A549 (cell line): ENCODE results near the gene ERCC6L. TPM values are rescaled to one million over a fixed set of nuclear protein-coding genes. Genes with fewer than 3 reads are reported as not detected.

Experiments used
- ATAC-seq, 2 experiments: fragments of 200-7000 bp in 1 of 2; fragments of >200 bp in 1 of 2; cut with Nextera tagmentation in 1 of 2; cut with Tn5 transposase in 1 of 2; 3 replicates each; pipeline versions ENCODE4 v1.8.0 to v1.9.1; 2018 to 2020; ENCODE audit warnings: mild to moderate bottlenecking in 1 of 2, moderate library complexity in 1 of 2
- CTCF ChIA-PET: fragments of 300-600 bp; sonication (Branson Sonifier 250); formaldehyde crosslinking; extraction: SDS; loops from one replicate; lab custom pipeline; 2021; ENCODE audit warnings: antibody characterized with exemption, inconsistent platforms; lab: Yijun Ruan, JAX
- POLR2A ChIA-PET: fragments of 350-600 bp; formaldehyde crosslinking; extraction: SDS; loops from one replicate; lab custom pipeline; 2021; ENCODE audit warnings: antibody characterized with exemption, inconsistent platforms; lab: Yijun Ruan, JAX
- DNase-seq, 2 experiments: peaks; one replicate each; pipeline versions ENCODE4 v3.0.0 to v3.0.0-alpha.2; 2011 to 2016; ENCODE audit warnings: low read depth in 1 of 2, low spot score in 1 of 2
- FAIRE-seq: peaks from 2 replicates; lab custom pipeline; 2011; peaks lifted over from hg19 to GRCh38; lab: Jason Lieb, UNC
- H3K27ac ChIP-seq, 2 experiments: fragments of >200 bp; sonication (Bioruptor Twin); formaldehyde crosslinking; 3 replicates each; pipeline ENCODE4 v1.5.1; 2016 to 2017
- H3K4me1 ChIP-seq: fragments of >200 bp; sonication (Bioruptor Twin); formaldehyde crosslinking; 3 replicates; pipeline ENCODE4 v1.6.1; 2016
- H3K4me2 ChIP-seq: fragments of >200 bp; sonication (Bioruptor Twin); formaldehyde crosslinking; 3 replicates; pipeline ENCODE4 v1.6.1; 2016
- H3K4me3 ChIP-seq: fragments of >200 bp; sonication (Bioruptor Twin); formaldehyde crosslinking; 3 replicates; pipeline ENCODE4 v1.5.1; 2016
- H3K9me3 ChIP-seq: fragments of >200 bp; sonication (Bioruptor Twin); formaldehyde crosslinking; 3 replicates; pipeline ENCODE4 v1.6.1; 2016
- CHD2 ChIP-seq: fragments of 150-350 bp; IDR thresholded peaks from 2 replicates; pipeline ENCODE4 v1.6.1; 2014; ENCODE audit warnings: low read length; ENCODE audit not compliant: partially characterized antibody
- FOSB ChIP-seq: fragments of 250-450 bp; sonication (Bioruptor Pico); IDR thresholded peaks from 2 replicates; pipeline ENCODE4 v1.5.0; 2020; ENCODE audit warnings: mild to moderate bottlenecking, moderate library complexity
- FOSL2 ChIP-seq, 2 experiments: fragments of 450-650 bp in 1 of 2; fragments of >200 bp in 1 of 2; sonication (Bioruptor Twin) in 1 of 2; formaldehyde crosslinking; IDR thresholded peaks; 2 replicates each; pipeline versions ENCODE4 v1.5.0 to v1.6.1; 2016 to 2020; ENCODE audit warnings: mild to moderate bottlenecking in 1 of 2, moderate library complexity in 1 of 2
- FOXS1 ChIP-seq: fragments of 250-450 bp; sonication (Bioruptor Pico); IDR thresholded peaks from 2 replicates; pipeline ENCODE4 v1.5.0; 2020; ENCODE audit warnings: mild to moderate bottlenecking, moderate library complexity
- JUN ChIP-seq, 2 experiments: fragments of >200 bp; sonication (Bioruptor Twin); formaldehyde crosslinking; IDR thresholded peaks; 2 replicates in 1 of 2; 3 replicates in 1 of 2; pipeline ENCODE4 v1.6.1; 2016 to 2017
- NPAS2 ChIP-seq: fragments of 250-450 bp; sonication (Bioruptor Pico); IDR thresholded peaks from 2 replicates; pipeline ENCODE4 v1.8.0; 2022; ENCODE audit warnings: mild to moderate bottlenecking, moderate library complexity, borderline replicate concordance
- NR3C1 ChIP-seq: fragments of >200 bp; sonication (Bioruptor Twin); formaldehyde crosslinking; IDR thresholded peaks from 3 replicates; pipeline ENCODE4 v1.6.1; 2017
- RCOR1 ChIP-seq: fragments of 150-350 bp; IDR thresholded peaks from 2 replicates; pipeline ENCODE4 v1.6.1; 2014; ENCODE audit warnings: antibody characterized with exemption, low read length, low read depth
- RFX5 ChIP-seq: fragments of 450-650 bp; IDR thresholded peaks from 2 replicates; pipeline ENCODE4 v1.7.1; 2014; ENCODE audit warnings: antibody characterized with exemption, mild to moderate bottlenecking, moderate library complexity
- RNF2 ChIP-seq: fragments of 200-600 bp; sonication (generic); IDR thresholded peaks from 2 replicates; pipeline ENCODE4 v1.6.1; 2016; ENCODE audit warnings: low read depth, mild to moderate bottlenecking, antibody characterized with exemption, moderate library complexity, borderline replicate concordance
- ZFP36 ChIP-seq: fragments of 450-650 bp; IDR thresholded peaks from 2 replicates; pipeline ENCODE4 v1.6.1; 2014; ENCODE audit warnings: borderline replicate concordance; ENCODE audit not compliant: partially characterized antibody
- ZNF302 ChIP-seq: fragments of 250-450 bp; sonication (Bioruptor Pico); IDR thresholded peaks from 2 replicates; pipeline ENCODE4 v1.9.0; 2021; ENCODE audit warnings: inconsistent platforms, mild to moderate bottlenecking, moderate library complexity
- WGBS: methylation state at CpG from one replicate; pipeline ENCODE4 v1.1.6; 2017; ENCODE audit errors: missing lambda C conversion rate; 5-methylcytosine and 5-hydroxymethylcytosine counted together
- polyA plus RNA-seq, 4 experiments: library from polyadenylated mRNA; depleted of rRNA in 3 of 4; stranded (reverse); fragments of >200 nt; fragmentation: RNase III in 1 of 4; extraction: RNeasy Plus Mini Kit Qiagen cat#74134 plus additional on column Dnase treatment in 1 of 4; gene quantifications; 2 replicates in 3 of 4; 3 replicates in 1 of 4; pipeline ENCODE4 v1.2.3, GENCODE V29; 2011 to 2017
- TF ChIP-seq, protein P1 (sequence below): fragments of 200-600 bp; sonication (generic); IDR thresholded peaks from 2 replicates; pipeline ENCODE4 v1.6.1; 2016; ENCODE audit warnings: antibody characterized with exemption, mild to moderate bottlenecking, moderate library complexity
- TF ChIP-seq, protein P2 (sequence below): fragments of 150-350 bp; IDR thresholded peaks from 2 replicates; pipeline ENCODE4 v1.6.1; 2014; ENCODE audit warnings: low read depth, mild to moderate bottlenecking, low read length
- TF ChIP-seq, protein P3 (sequence below): IDR thresholded peaks from 2 replicates; pipeline ENCODE4 v1.6.1; 2012; ENCODE audit warnings: low read depth, borderline replicate concordance
- TF ChIP-seq, protein P4 (sequence below): fragments of >200 bp; sonication (Bioruptor Twin); formaldehyde crosslinking; IDR thresholded peaks from 3 replicates; pipeline ENCODE4 v1.6.1; 2016
- TF ChIP-seq, protein P5 (sequence below): fragments of >200 bp; sonication (Bioruptor Twin); formaldehyde crosslinking; IDR thresholded peaks from 3 replicates; pipeline ENCODE4 v1.5.1; 2016
- TF ChIP-seq, protein P6 (sequence below): IDR thresholded peaks from 2 replicates; pipeline ENCODE4 v1.6.1; 2012

ERCC6L gene
- polyA plus RNA-seq, 2 of the 4 experiments (the other 2 are of a cell fraction), result 10.4 to 13.5 TPM

DNA sequence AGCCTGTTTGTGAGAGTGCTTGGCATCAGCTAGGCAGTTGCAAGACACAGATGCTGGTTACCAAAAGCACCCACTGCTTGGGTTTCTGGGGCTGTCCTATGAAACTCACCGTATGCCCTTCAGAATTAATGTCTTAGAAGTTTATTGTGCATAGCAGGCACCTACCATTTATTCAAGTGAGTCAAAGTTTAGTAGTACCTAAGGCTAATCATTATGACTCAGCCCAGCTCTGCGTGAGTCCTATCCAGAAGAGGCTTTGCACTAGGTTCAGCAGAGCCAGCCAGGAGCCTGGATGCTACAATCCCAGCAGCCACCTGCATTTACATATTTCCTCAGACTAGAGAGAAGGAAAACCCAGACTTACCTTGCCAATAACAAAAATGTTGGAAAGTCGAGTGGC lies 34.0 kb upstream of the ERCC6L start:
- ChIA-PET POLR2A (no interaction called here), CTCF (no interaction called here)
- Histone ChIP-seq H3K4me2 (peak overlapping the region; percentile 100), H3K27ac (peak overlapping the region; percentile 9 to 39; a peak in 2 of 6 replicates), H3K9me3 (no peaks in the 10 kb centered on the region), H3K4me3 (no peak overlapping the region; the same call in 2 of the 3 replicates), H3K4me1 (peaks cover 70% of the 10 kb centered on the region)
- 10% methylated on average over 3 of the region's 3 CpGs for WGBS
- ATAC-seq (peak in 1 of 2 experiments; percentile 15; a peak in 2 of 6 replicates), FAIRE-seq (no peak), DNase-seq (peak in 1 of 2 experiments; percentile 32)
- TF ChIP-seq FOSL2 (IDR thresholded peaks at IDR 0.05) (no peak), FOSL2 (CRISPR knock-in tag; IDR thresholded peaks at IDR 0.05) (0 out of 2 replicates have a peak, but pooled peaks have one; percentile 15), NR3C1 (no peak), JUN (IDR thresholded peaks at IDR 0.05) (no peak), RFX5 (no peak)
- TF ChIP-seq, protein P1, sequence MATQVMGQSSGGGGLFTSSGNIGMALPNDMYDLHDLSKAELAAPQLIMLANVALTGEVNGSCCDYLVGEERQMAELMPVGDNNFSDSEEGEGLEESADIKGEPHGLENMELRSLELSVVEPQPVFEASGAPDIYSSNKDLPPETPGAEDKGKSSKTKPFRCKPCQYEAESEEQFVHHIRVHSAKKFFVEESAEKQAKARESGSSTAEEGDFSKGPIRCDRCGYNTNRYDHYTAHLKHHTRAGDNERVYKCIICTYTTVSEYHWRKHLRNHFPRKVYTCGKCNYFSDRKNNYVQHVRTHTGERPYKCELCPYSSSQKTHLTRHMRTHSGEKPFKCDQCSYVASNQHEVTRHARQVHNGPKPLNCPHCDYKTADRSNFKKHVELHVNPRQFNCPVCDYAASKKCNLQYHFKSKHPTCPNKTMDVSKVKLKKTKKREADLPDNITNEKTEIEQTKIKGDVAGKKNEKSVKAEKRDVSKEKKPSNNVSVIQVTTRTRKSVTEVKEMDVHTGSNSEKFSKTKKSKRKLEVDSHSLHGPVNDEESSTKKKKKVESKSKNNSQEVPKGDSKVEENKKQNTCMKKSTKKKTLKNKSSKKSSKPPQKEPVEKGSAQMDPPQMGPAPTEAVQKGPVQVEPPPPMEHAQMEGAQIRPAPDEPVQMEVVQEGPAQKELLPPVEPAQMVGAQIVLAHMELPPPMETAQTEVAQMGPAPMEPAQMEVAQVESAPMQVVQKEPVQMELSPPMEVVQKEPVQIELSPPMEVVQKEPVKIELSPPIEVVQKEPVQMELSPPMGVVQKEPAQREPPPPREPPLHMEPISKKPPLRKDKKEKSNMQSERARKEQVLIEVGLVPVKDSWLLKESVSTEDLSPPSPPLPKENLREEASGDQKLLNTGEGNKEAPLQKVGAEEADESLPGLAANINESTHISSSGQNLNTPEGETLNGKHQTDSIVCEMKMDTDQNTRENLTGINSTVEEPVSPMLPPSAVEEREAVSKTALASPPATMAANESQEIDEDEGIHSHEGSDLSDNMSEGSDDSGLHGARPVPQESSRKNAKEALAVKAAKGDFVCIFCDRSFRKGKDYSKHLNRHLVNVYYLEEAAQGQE, result no peak
- TF ChIP-seq, protein P2, sequence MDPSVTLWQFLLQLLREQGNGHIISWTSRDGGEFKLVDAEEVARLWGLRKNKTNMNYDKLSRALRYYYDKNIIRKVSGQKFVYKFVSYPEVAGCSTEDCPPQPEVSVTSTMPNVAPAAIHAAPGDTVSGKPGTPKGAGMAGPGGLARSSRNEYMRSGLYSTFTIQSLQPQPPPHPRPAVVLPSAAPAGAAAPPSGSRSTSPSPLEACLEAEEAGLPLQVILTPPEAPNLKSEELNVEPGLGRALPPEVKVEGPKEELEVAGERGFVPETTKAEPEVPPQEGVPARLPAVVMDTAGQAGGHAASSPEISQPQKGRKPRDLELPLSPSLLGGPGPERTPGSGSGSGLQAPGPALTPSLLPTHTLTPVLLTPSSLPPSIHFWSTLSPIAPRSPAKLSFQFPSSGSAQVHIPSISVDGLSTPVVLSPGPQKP, result no peak

DNA sequence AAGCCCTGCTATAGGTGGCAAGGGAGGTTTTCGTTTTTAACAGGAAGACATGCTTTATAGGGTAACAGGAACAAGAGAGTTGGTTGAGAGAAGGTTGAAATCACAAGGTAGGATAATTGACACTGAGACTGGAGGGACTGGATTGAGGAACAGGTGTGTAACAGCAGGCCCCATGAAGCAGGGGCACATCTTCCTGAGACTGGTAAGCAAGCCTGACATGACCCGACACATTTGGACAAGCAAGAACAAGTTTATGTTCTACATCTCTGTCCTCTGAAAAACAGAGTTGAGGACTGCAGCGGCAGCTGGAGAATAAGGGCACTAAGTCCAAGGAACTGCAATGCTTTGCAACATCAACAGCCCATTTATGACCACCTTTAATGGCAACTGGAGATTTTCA lies 33.0 kb upstream of the ERCC6L start:
- peak overlapping the region in 1 of 2 experiments; percentile 51; a peak in 3 of 6 replicates for H3K27ac ChIP-seq
- POLR2A ChIA-PET, result no interaction called here
- TF ChIP-seq ZFP36 (no peak), CHD2 (no peak), FOSB (CRISPR knock-in tag) (no peak), FOXS1 (CRISPR knock-in tag) (no peak), ZNF302 (CRISPR knock-in tag) (no peak), RCOR1 (no peak), RNF2 (no peak), NPAS2 (CRISPR knock-in tag) (no peak)
- TF ChIP-seq, protein P3, sequence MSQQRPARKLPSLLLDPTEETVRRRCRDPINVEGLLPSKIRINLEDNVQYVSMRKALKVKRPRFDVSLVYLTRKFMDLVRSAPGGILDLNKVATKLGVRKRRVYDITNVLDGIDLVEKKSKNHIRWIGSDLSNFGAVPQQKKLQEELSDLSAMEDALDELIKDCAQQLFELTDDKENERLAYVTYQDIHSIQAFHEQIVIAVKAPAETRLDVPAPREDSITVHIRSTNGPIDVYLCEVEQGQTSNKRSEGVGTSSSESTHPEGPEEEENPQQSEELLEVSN, result no peak
- TF ChIP-seq, protein P4, sequence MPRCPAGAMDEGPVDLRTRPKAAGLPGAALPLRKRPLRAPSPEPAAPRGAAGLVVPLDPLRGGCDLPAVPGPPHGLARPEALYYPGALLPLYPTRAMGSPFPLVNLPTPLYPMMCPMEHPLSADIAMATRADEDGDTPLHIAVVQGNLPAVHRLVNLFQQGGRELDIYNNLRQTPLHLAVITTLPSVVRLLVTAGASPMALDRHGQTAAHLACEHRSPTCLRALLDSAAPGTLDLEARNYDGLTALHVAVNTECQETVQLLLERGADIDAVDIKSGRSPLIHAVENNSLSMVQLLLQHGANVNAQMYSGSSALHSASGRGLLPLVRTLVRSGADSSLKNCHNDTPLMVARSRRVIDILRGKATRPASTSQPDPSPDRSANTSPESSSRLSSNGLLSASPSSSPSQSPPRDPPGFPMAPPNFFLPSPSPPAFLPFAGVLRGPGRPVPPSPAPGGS, result no peak
- TF ChIP-seq, protein P5, sequence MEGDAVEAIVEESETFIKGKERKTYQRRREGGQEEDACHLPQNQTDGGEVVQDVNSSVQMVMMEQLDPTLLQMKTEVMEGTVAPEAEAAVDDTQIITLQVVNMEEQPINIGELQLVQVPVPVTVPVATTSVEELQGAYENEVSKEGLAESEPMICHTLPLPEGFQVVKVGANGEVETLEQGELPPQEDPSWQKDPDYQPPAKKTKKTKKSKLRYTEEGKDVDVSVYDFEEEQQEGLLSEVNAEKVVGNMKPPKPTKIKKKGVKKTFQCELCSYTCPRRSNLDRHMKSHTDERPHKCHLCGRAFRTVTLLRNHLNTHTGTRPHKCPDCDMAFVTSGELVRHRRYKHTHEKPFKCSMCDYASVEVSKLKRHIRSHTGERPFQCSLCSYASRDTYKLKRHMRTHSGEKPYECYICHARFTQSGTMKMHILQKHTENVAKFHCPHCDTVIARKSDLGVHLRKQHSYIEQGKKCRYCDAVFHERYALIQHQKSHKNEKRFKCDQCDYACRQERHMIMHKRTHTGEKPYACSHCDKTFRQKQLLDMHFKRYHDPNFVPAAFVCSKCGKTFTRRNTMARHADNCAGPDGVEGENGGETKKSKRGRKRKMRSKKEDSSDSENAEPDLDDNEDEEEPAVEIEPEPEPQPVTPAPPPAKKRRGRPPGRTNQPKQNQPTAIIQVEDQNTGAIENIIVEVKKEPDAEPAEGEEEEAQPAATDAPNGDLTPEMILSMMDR, result no peak
- TF ChIP-seq, protein P6, sequence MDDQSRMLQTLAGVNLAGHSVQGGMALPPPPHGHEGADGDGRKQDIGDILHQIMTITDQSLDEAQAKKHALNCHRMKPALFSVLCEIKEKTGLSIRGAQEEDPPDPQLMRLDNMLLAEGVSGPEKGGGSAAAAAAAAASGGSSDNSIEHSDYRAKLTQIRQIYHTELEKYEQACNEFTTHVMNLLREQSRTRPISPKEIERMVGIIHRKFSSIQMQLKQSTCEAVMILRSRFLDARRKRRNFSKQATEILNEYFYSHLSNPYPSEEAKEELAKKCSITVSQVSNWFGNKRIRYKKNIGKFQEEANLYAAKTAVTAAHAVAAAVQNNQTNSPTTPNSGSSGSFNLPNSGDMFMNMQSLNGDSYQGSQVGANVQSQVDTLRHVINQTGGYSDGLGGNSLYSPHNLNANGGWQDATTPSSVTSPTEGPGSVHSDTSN, result no peak
- TF ChIP-seq, all 56 proteins: peak for 0
- Histone ChIP-seq H3K4me2 (peak overlapping the region; percentile 100), H3K4me1 (peaks cover 70% of the 10 kb centered on the region), H3K9me3 (no peaks in the 10 kb centered on the region), H3K4me3 (no peak overlapping the region)
- DNase-seq (no peak), FAIRE-seq (no peak), ATAC-seq (no peak)
- WGBS, result 86% methylated on average over 3 of the region's 3 CpGs
- CTCF ChIA-PET, result interaction anchor here (0.7 to 0.9 kb wide), 2 partner anchors 20 to 24 kb away, joined by 3 to 4 read pairs; no protein-coding TSS in a partner anchor
